HepG2 (cell line): Measurements from ENCODE around the gene SEPTIN2. TPM values are rescaled to one million over a fixed set of nuclear protein-coding genes. Genes with fewer than 3 reads are reported as not detected.

Source experiments
- ARHGAP35 ChIP-seq: sonication (generic); formaldehyde crosslinking; IDR thresholded peaks from 2 replicates; pipeline ENCODE4 v1.9.0; 2022; ENCODE audit warnings: mild to moderate bottlenecking, inconsistent platforms, moderate library complexity, missing genetic modification reagents, borderline replicate concordance
- BORCS8-MEF2B ChIP-seq: sonication (generic); formaldehyde crosslinking; IDR thresholded peaks from 2 replicates; pipeline ENCODE4 v1.8.0; 2022; ENCODE audit warnings: mild to moderate bottlenecking, missing genetic modification reagents
- HDAC1 ChIP-seq: sonication (generic); formaldehyde crosslinking; IDR thresholded peaks from 2 replicates; pipeline ENCODE4 v1.5.1; 2020; ENCODE audit warnings: mild to moderate bottlenecking, missing genetic modification reagents
- HDAC2 ChIP-seq: sonication (generic); formaldehyde crosslinking; IDR thresholded peaks from 2 replicates; pipeline ENCODE4 v1.4.0; 2020; ENCODE audit warnings: missing genetic modification reagents
- KMT2B ChIP-seq: IDR thresholded peaks from 2 replicates; pipeline ENCODE4 v1.6.1; 2016; ENCODE audit warnings: missing genetic modification reagents, missing compliant biosample characterization
- MAFF ChIP-seq: IDR thresholded peaks from 2 replicates; pipeline ENCODE4 v1.6.1; 2011; ENCODE audit warnings: low read depth, low read length, improper control_type of control experiment
- NFKBIZ ChIP-seq: IDR thresholded peaks from 2 replicates; pipeline ENCODE4 v1.6.1; 2018; ENCODE audit warnings: missing genetic modification reagents, missing compliant biosample characterization
- NKX3-1 ChIP-seq: sonication (generic); formaldehyde crosslinking; IDR thresholded peaks from 2 replicates; pipeline ENCODE4 v1.5.0; 2020; ENCODE audit warnings: missing genetic modification reagents
- RNF2 ChIP-seq: fragments of 450-650 bp; conservative IDR thresholded peaks from 2 replicates; pipeline ENCODE4 v1.6.1; 2016; ENCODE audit warnings: low read depth
- SOX6 ChIP-seq, 2 experiments: fragments of 450-650 bp in 1 of 2; sonication (generic) in 1 of 2; formaldehyde crosslinking in 1 of 2; IDR thresholded peaks; 2 replicates each; pipeline versions ENCODE4 v1.4.0 to v1.6.1; 2017 to 2020; ENCODE audit warnings: antibody characterized with exemption in 1 of 2, mild to moderate bottlenecking in 1 of 2, missing genetic modification reagents in 1 of 2
- ZMYM2 ChIP-seq: sonication (generic); formaldehyde crosslinking; IDR thresholded peaks from 2 replicates; pipeline ENCODE4 v1.8.0; 2022; ENCODE audit warnings: mild to moderate bottlenecking, missing genetic modification reagents
- ZNF101 ChIP-seq: sonication (generic); formaldehyde crosslinking; IDR thresholded peaks from 2 replicates; pipeline ENCODE4 v1.4.0; 2020; ENCODE audit warnings: mild to moderate bottlenecking, low read depth, missing genetic modification reagents, borderline replicate concordance
- ZNF12 ChIP-seq: sonication (generic); formaldehyde crosslinking; IDR thresholded peaks from 2 replicates; pipeline ENCODE4 v1.5.0; 2020; ENCODE audit warnings: missing genetic modification reagents
- ZNF276 ChIP-seq: sonication (generic); formaldehyde crosslinking; IDR thresholded peaks from 2 replicates; pipeline ENCODE4 v1.4.0; 2020; ENCODE audit warnings: mild to moderate bottlenecking, low read depth, missing genetic modification reagents
- ZNF503 ChIP-seq: sonication (generic); formaldehyde crosslinking; IDR thresholded peaks from 2 replicates; pipeline ENCODE4 v1.4.0; 2020; ENCODE audit warnings: missing genetic modification reagents
- ZNF629 ChIP-seq: sonication (generic); formaldehyde crosslinking; conservative IDR thresholded peaks from 2 replicates; pipeline ENCODE4 v1.5.0; 2020; ENCODE audit warnings: missing genetic modification reagents
- ZNF737 ChIP-seq: sonication (generic); formaldehyde crosslinking; IDR thresholded peaks from 2 replicates; pipeline ENCODE4 v1.5.0; 2020; ENCODE audit warnings: missing genetic modification reagents, mild to moderate bottlenecking, borderline replicate concordance
- ZNF770 ChIP-seq: sonication (generic); formaldehyde crosslinking; IDR thresholded peaks from 2 replicates; pipeline ENCODE4 v1.5.0; 2020; ENCODE audit warnings: mild to moderate bottlenecking, missing genetic modification reagents
- ZNF777 ChIP-seq: sonication (generic); formaldehyde crosslinking; IDR thresholded peaks from 2 replicates; pipeline ENCODE4 v1.4.0; 2020; ENCODE audit warnings: missing genetic modification reagents
- ZNF782 ChIP-seq: sonication (generic); formaldehyde crosslinking; IDR thresholded peaks from 2 replicates; pipeline ENCODE4 v1.4.0; 2020; ENCODE audit warnings: missing genetic modification reagents, mild to moderate bottlenecking, borderline replicate concordance
- ZNF816 ChIP-seq: sonication (generic); formaldehyde crosslinking; IDR thresholded peaks from 2 replicates; pipeline ENCODE4 v1.8.0; 2022; ENCODE audit warnings: missing genetic modification reagents, mild to moderate bottlenecking, borderline replicate concordance
- ZNF841 ChIP-seq: sonication (generic); formaldehyde crosslinking; IDR thresholded peaks from 2 replicates; pipeline ENCODE4 v1.8.1; 2023; ENCODE audit warnings: missing genetic modification reagents, borderline replicate concordance
- ZXDC ChIP-seq: sonication (generic); formaldehyde crosslinking; IDR thresholded peaks from 2 replicates; pipeline ENCODE4 v1.5.0; 2020; ENCODE audit warnings: mild to moderate bottlenecking, missing genetic modification reagents
- polyA plus RNA-seq, 8 experiments: library from polyadenylated mRNA; depleted of rRNA in 3 of 8; stranded (reverse) in 7 of 8; unstranded in 1 of 8; fragments of >200 nt; fragmentation: Illumina TruSeq in 4 of 8; extraction: Trizol in 4 of 8; gene quantifications; 2 replicates each; pipeline versions ENCODE4 v1.2.1 to v1.2.3, GENCODE V29; 2011 to 2016; ENCODE audit warnings: low read depth in 4 of 8, missing spikeins in 1 of 8, mixed read lengths in 1 of 8; ENCODE audit not compliant: insufficient read depth in 1 of 8
- total RNA-seq, 5 experiments: library from RNA; depleted of rRNA; stranded (reverse); fragments of >200 nt; fragmentation: Illumina TruSeq; extraction: Trizol; gene quantifications; 2 replicates each; pipeline ENCODE4 v1.2.3, GENCODE V29; 2016; ENCODE audit warnings: low read depth in 1 of 5

Gene SEPTIN2
- total and polyA plus RNA-seq, 2 of the 13 experiments (the other 11 are each of a cell fraction or from before 2014, with no cell fraction given), result 493 to 733 TPM

- TF ChIP-seq SOX6 (IDR thresholded peaks at IDR 0.05), result no peak
- TF ChIP-seq SOX6 (CRISPR knock-in tag; IDR thresholded peaks at IDR 0.05), result peak; percentile 28
- no peak for TF ChIP-seq ZNF841 (CRISPR knock-in tag)
- no peak; the same call in 1 of the 2 replicates for TF ChIP-seq KMT2B (CRISPR knock-in tag)
- TF ChIP-seq NKX3-1, result no peak
- TF ChIP-seq ZNF276, result no peak
- no peak for TF ChIP-seq ZNF737 (CRISPR knock-in tag)
- no peak for TF ChIP-seq ZXDC (CRISPR knock-in tag)
- no peak for TF ChIP-seq ZNF782
- TF ChIP-seq ZNF503, result peak; percentile 4; the same call in 1 of the 2 replicates
- TF ChIP-seq HDAC1 (CRISPR knock-in tag), result 0 out of 2 replicates have a peak, but pooled peaks have one; percentile 10
- 0 out of 2 replicates have a peak, but pooled peaks have one; percentile 4 for TF ChIP-seq HDAC2 (CRISPR knock-in tag)
- no peak for TF ChIP-seq MAFF
- TF ChIP-seq ZNF629 (CRISPR knock-in tag), result no peak
- peak; percentile 95 for TF ChIP-seq ZNF770 (CRISPR knock-in tag)
- TF ChIP-seq ZNF777 (CRISPR knock-in tag), result no peak
- TF ChIP-seq ZNF816 (CRISPR knock-in tag), result 0 out of 2 replicates have a peak, but pooled peaks have one; percentile 18
- 0 out of 2 replicates have a peak, but pooled peaks have one; percentile 7 for TF ChIP-seq ZMYM2 (CRISPR knock-in tag)
- TF ChIP-seq BORCS8-MEF2B, result no peak
- no peak for TF ChIP-seq ZNF101
- TF ChIP-seq RNF2, result no peak
- no peak for TF ChIP-seq ZNF12 (CRISPR knock-in tag)
- TF ChIP-seq NFKBIZ, result no peak
- TF ChIP-seq ARHGAP35 (CRISPR knock-in tag), result no peak
Measured at GRCh38 chr2:241285596-241285995, 30.1 kb upstream of the SEPTIN2 start (continued).
